ENCODE measurements around the gene TRIM45.
"Not testable (repeated sequence)": the region's sequence is repeated elsewhere in the genome, so short reads cannot be mapped to it uniquely, and the experiment has no call there.

Gene TRIM45

GRCh38 chr1:117127795-117128194, 6.2 kb upstream of the TRIM45 start:
- Histone ChIP-seq H3K9me3 (no peaks in the 10 kb centered on the region), H3K4me1 (no peaks in the 10 kb centered on the region), H3K36me3 (no peaks in the 10 kb centered on the region), H3K4me3 (ENCODE audit: low read depth, low read length) (no peak overlapping the region), H3K27me3 (no peaks in the 10 kb centered on the region)
- DNase-seq, result no peak
- TF ChIP-seq CTCF (IDR thresholded peaks at IDR 0.05; ENCODE audit: low read depth, low read length), result no peak

GRCh38 chr1:117124661-117125060, 3.1 kb upstream of the TRIM45 start:
- DNase-seq, result no peak

DNA sequence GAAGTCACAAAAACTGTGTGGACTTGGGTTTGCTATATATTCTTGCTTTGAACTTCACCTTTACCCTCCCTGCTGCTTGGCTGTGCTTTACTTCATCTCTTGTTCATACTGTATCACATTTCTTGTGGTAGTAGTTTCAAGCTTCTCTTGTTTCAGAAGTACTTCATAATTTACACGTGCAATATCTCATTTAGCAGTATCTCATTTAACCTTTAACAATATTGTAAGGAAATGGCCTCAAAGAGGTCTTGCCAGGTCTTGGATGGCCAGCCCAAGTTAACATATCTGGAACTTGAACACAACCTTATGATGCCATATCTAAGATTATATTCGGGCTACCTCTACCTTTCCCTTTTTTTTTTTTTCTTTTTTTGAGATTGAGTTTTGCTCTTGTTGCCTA, 1.7 kb upstream of the TRIM45 start:
- Histone ChIP-seq H3K4me3 (ENCODE audit: low read depth, low read length) (no peak overlapping the region), H3K4me1 (no peaks in the 10 kb centered on the region), H3K36me3 (no peaks in the 10 kb centered on the region), H3K27me3 (no peaks in the 10 kb centered on the region), H3K9me3 (no peaks in the 10 kb centered on the region)
- TF ChIP-seq CTCF (IDR thresholded peaks at IDR 0.05; ENCODE audit: low read depth, low read length), result no peak
- no peak for DNase-seq

More at GRCh38 chr1:117124661-117125060, 3.1 kb upstream of the TRIM45 start:
- Histone ChIP-seq H3K4me3 (ENCODE audit: low read depth, low read length) (no peak overlapping the region), H3K27me3 (no peaks in the 10 kb centered on the region), H3K9me3 (no peaks in the 10 kb centered on the region), H3K4me1 (no peaks in the 10 kb centered on the region), H3K36me3 (no peaks in the 10 kb centered on the region)
- TF ChIP-seq CTCF (IDR thresholded peaks at IDR 0.05; ENCODE audit: low read depth, low read length), result no peak

DNA sequence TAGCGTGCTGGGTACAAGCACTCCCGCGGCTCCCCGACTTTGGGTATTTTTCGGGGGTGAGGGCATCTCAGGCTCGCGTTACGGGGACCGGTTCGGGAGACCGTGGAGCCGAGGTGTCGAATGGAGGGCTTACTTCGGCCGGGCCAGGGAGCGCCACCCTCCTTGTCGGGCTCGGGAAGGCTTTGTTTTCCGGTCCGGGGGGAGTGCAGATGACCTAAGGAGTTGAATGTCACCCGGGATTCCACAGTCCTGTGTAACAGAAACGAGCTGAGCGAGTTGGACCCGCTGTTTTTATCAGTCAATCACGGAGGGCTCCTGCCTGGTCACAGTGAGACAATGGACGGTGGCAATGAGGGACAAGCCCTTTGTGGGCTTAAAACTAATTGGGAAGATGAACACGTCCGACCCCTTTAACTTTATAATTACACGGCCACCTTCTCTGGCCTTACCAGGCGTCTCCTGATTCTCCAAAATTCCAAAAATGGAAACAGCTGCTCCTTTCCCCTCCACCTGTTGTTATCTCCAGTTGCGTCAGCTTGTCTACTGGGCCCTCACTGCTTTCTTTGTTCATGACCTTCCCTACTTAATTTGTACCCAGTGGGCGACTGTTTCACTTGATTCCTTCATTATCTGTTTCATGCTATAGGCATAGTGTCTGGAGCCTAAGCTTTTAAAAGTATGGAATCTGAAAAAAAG, 929 bp upstream of the TRIM45 start:
- H3K4me3 ChIP-seq (ENCODE audit: low read depth, low read length), result peak overlapping the region; percentile 86
- H3K4me1 ChIP-seq, result no peaks in the 10 kb centered on the region
- no peaks in the 10 kb centered on the region for H3K9me3 ChIP-seq
- no peak for TF ChIP-seq CTCF (IDR thresholded peaks at IDR 0.05; ENCODE audit: low read depth, low read length)
- no peaks in the 10 kb centered on the region for H3K36me3 ChIP-seq
- no peak for DNase-seq
- no peaks in the 10 kb centered on the region for H3K27me3 ChIP-seq

DNA sequence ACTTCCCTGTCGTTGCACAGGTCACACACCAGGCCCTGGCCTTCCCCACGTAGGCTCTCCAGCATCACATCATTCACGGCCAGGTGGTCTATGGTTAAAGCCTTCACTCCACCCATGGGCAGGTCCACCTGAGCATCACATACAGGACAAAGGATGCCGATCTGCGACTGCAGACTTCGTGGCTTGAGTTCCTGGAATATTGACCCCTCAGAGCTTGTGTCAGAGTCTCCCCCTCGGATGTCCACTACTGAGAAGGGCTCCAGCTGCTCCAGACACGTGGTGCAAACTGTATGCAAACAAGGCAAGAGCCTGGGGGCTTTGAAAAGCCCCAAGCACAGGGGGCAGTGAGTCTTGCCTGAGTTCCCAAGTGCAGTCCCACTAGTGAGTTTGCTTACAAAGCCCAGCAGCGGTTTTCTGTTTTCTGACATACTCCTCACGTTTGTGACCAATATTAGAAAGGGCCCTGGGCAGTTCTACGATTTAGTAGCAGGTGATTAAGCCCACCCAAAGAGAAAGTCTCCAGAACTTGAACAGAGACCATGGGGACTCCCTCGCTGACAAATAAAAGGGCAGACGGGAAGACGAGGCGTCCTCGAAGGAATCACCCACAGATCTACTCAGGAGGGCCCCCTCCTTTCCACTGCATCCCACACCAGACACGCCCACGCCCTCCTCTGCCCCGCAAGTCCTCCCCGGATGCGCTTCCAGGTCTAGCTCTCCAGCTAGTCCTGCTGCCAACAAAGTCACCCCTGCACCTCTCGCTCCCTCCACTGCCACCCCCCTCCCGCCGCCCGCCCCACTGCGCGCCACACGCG, 568 bp downstream of the TRIM45 start:
- no peak for DNase-seq
- H3K4me3 ChIP-seq (ENCODE audit: low read depth, low read length), result peak overlapping the region; percentile 86
- no peaks in the 10 kb centered on the region for H3K9me3 ChIP-seq
- no peaks in the 10 kb centered on the region for H3K36me3 ChIP-seq
- H3K27me3 ChIP-seq, result no peaks in the 10 kb centered on the region
- no peak for TF ChIP-seq CTCF (IDR thresholded peaks at IDR 0.05; ENCODE audit: low read depth, low read length)
- no peaks in the 10 kb centered on the region for H3K4me1 ChIP-seq

DNA sequence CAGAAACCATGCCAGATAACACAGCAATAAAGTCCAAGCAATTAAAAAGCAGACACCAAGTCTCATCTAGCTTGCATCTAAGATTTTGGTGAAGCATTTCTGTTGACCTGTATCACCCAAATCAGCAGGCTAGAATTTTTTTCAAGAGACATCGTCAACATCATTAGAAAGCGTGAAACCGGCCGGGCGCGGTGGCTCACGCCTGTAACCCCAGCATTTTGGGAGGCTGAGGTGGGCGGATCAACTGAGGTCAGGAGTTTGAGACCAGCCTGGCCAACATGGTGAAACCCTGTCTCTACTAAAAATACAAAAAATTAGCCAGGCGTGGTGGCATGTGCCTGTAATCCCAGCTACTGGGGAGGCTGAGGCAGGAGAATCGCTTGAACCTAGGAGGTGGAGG, 2.4 kb downstream of the TRIM45 start:
- H3K27me3 ChIP-seq; DNase-seq; H3K9me3 ChIP-seq; H3K36me3 ChIP-seq; H3K4me1 ChIP-seq; H3K4me3 ChIP-seq (ENCODE audit: low read depth, low read length): not testable (repeated sequence)

All from BE2C (cell line).